Activated CD8-positive, alpha-beta memory T cell treated with anti-CD3 and anti-CD28 coated beads for 36 hours (primary cell): ENCODE data around the gene CRELD2. TPM values are rescaled to one million over a fixed set of nuclear protein-coding genes. Genes with fewer than 3 reads are reported as not detected.

Source experiments
- CTCF ChIA-PET: fragments of 350-600 bp; sonication (Branson Sonifier 250); formaldehyde crosslinking; loops from one replicate; lab custom pipeline; 2021; ENCODE audit warnings: antibody characterized with exemption; lab: Charles Lee
- POLR2A ChIA-PET: fragments of 350-600 bp; sonication (Branson Sonifier 250); formaldehyde crosslinking; loops from one replicate; lab custom pipeline; 2021; ENCODE audit warnings: antibody characterized with exemption; lab: Charles Lee
- total RNA-seq, 2 experiments: library from RNA; stranded (reverse); gene quantifications; one replicate each; pipeline ENCODE4 v1.2.3, GENCODE V29; 2021

CRELD2 gene
- total RNA-seq, 2 experiments from 2014 or later: 44.8 to 48.4 TPM

DNA sequence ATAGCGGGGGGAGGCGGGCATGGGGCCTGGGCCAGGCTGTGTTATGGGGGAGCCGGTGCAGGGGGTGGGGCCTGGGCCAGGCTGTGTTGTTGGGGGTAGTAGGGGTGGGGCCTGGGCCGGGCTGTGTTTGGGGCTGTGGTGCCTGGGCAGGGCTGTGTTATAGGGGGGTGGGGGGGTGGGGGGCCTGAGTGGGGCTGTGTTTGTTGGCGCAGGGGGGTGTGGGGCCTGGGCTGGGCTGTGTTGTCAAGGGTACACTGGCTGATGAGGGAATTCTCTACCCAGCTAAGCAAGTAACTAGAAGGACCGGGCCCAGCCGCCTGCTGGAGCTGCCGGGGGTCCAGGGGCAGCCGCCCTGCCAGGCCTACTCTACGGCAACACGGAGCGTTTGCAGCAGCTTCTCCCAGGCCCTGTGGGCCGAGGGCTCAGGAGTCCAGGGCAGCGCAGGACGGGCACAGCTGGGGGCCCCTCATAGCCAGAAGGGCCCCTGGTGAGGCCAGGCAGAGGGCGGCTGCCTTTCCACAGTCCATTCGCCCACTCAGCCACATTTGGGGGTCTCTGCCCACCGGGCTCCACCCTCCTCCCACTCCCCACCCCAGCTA, 32.1 kb downstream of the CRELD2 start:
- POLR2A ChIA-PET: interaction anchor here (0.6 kb wide), 1 partner anchor 9 kb away, joined by 4 read pairs; no protein-coding TSS in a partner anchor
- CTCF ChIA-PET: no interaction called here

GRCh38 chr22:49951000-49951677, 32.7 kb downstream of the CRELD2 start:
- ChIA-PET POLR2A (interaction anchor here (0.6 kb wide), 1 partner anchor 8 kb away, joined by 4 read pairs; no protein-coding TSS in a partner anchor), CTCF (no interaction called here)

GRCh38 chr22:49951678-49951985, 33.2 kb downstream of the CRELD2 start:
- ChIA-PET CTCF (interaction anchor here (1.9 kb wide), 1 partner anchor 79 kb away, joined by 5 read pairs; no protein-coding TSS in a partner anchor), POLR2A (interaction anchor here (0.6 to 1.2 kb wide), 2 partner anchors 15 to 32 kb away, joined by 3 to 4 read pairs; no protein-coding TSS in a partner anchor)

DNA sequence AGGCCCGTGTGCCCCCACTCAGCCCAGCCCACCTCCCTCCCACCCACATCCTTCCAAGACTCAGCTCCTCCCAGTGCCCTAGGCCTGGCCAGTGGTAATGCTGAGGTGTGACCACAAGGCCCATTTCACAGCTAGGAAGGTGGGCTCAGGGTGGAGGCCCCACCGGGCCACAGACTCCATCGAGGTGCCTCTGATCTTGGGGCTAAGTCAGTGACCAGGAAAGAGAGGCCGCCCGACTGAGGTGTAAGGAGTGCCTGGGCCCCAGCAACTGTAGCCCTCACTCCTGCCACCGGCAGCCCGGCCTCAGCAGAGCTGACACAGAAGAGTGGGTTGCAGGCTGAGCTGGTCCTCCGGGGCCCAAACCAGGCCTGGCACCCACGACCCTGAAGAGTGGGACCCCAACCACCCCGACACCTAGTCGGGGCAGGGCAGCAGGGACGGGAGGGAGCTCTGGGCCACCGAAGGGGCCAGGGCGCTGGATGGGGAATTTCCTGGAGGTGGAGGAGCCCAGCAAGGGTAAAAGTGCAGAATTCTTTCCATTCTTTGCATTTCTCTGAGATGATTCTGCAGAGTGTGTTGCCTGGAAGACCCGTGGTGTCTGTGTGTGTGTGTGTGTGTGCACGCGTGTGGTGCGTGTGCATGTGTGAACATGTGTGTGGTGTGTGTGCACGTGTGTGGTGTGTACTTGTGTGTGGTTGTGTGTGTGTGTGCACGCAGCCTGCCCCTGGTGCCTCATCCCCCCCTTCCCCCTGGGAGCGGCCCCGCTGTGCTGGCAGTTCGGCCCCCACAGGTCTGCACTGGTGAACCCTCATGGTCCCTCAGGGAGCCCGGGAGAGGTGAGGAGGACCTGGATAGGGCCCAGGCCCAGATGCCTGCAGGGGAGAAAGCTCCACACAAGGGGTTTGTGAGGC, 33.8 kb downstream of the CRELD2 start:
- CTCF ChIA-PET: interaction anchor here (1.9 kb wide), 1 partner anchor 78 kb away, joined by 5 read pairs; no protein-coding TSS in a partner anchor
- POLR2A ChIA-PET: interaction anchor here (0.6 to 1.2 kb wide), 2 partner anchors 15 to 32 kb away, joined by 3 to 4 read pairs; no protein-coding TSS in a partner anchor

- ChIA-PET CTCF (interaction anchor here (1.9 kb wide), 1 partner anchor 77 kb away, joined by 5 read pairs; no protein-coding TSS in a partner anchor), POLR2A (interaction anchor here (1.2 kb wide), 1 partner anchor 14 kb away, joined by 3 read pairs; no protein-coding TSS in a partner anchor)
Measured at GRCh38 chr22:49953027-49953679, 34.7 kb downstream of the CRELD2 start.

DNA sequence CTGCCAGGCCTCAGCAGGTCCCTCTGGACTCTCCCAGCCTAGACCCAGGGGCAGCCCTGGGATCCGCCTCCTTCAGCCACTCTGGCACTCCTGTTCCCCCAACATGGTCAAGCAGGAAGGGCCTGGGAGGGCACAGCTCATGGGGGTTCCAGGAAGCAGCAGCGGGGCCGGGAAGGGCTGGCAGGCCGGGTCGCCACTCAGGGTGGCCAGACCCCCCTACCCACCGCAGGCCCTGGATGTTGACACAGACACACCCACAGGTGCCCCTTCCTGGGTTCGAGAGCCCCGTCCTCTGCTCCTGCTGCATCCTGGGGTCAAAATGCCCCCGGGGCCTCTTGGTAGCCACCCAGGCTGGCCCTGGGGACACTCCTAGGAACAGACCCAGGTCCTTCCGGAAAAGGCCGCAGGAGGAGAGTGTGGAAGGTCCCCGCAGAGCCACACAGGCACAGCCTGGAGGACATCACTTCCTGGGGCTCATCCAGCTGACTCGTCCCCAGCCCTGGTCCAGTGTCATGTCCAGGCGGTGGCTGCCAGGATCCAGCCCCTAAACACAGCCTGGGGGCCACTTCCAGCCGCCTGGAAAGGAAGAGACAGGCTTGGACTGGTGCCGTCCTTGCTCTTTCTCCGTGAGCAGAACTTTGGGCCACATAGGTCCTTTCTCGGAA, 35.4 kb downstream of the CRELD2 start:
- POLR2A ChIA-PET: no interaction called here
- CTCF ChIA-PET: interaction anchor here (1.3 to 1.9 kb wide), 2 partner anchors 14 to 77 kb away, joined by 4 to 5 read pairs; no protein-coding TSS in a partner anchor

GRCh38 chr22:49954354-49954753, 35.9 kb downstream of the CRELD2 start:
- POLR2A ChIA-PET: no interaction called here
- CTCF ChIA-PET: interaction anchor here (1.3 kb wide), 1 partner anchor 13 kb away, joined by 4 read pairs; no protein-coding TSS in a partner anchor

- CTCF ChIA-PET: interaction anchor here (1.3 kb wide), 1 partner anchor 12 kb away, joined by 4 read pairs; no protein-coding TSS in a partner anchor
- POLR2A ChIA-PET: interaction anchor here (0.6 kb wide), 1 partner anchor 82 kb away, joined by 3 read pairs; no protein-coding TSS in a partner anchor
Measured at GRCh38 chr22:49954991-49955580, 36.7 kb downstream of the CRELD2 start.

- ChIA-PET POLR2A (interaction anchor here (0.6 kb wide), 1 partner anchor 82 kb away, joined by 3 read pairs; no protein-coding TSS in a partner anchor), CTCF (no interaction called here)
Measured at GRCh38 chr22:49955581-49956417, 37.4 kb downstream of the CRELD2 start.

DNA sequence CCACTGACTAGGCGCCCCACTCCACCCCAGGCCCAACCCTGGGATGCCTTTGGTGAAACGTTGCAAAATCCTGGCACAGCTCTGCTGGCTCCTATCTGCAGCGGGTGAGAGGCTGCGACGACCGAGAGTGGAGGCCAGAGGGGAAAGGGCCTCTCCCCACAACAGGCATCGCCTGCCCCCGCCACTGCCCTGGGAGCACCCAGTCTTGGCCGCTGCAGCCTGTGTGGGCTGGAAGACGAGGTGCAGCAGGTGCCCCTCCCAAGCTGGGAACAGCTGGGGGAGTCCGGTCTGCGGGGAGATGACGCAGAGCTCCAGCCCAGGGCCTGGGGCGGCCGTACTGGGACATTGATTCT, 38.0 kb downstream of the CRELD2 start:
- ChIA-PET POLR2A (no interaction called here), CTCF (no interaction called here)

GRCh38 chr22:49956914-49957825, 38.7 kb downstream of the CRELD2 start:
- POLR2A ChIA-PET: interaction anchor here (0.6 to 1.1 kb wide), 2 partner anchors 21 to 150 kb away, joined by 3 to 5 read pairs; no protein-coding TSS in a partner anchor

GRCh38 chr22:49957826-49958365, 39.5 kb downstream of the CRELD2 start:
- ChIA-PET CTCF (interaction anchor here (0.6 to 1.8 kb wide), 2 partner anchors 11 to 21 kb away, joined by 3 to 7 read pairs; no protein-coding TSS in a partner anchor), POLR2A (interaction anchor here (0.6 to 1.1 kb wide), 2 partner anchors 22 to 149 kb away, joined by 3 to 5 read pairs; no protein-coding TSS in a partner anchor)

More at GRCh38 chr22:49956914-49957825, 38.7 kb downstream of the CRELD2 start:
- CTCF ChIA-PET: interaction anchor here (0.6 kb wide), 1 partner anchor 21 kb away, joined by 3 read pairs; no protein-coding TSS in a partner anchor

GRCh38 chr22:49958366-49958921, 40.0 kb downstream of the CRELD2 start:
- POLR2A ChIA-PET: interaction anchor here (1.0 to 1.1 kb wide), 3 partner anchors 13 to 22 kb away, joined by 3 to 5 read pairs (median 4); no protein-coding TSS in a partner anchor
- CTCF ChIA-PET: interaction anchor here (1.8 kb wide), 1 partner anchor 12 kb away, joined by 7 read pairs; no protein-coding TSS in a partner anchor
